ENCODE measurements around the gene LIX1L.

GRCh38 chr1:145942871-145943270 is 14.9 kb downstream of the LIX1L start:
- TF ChIP-seq ARNTL (CRISPR knock-in tag; IDR thresholded peaks at IDR 0.05; ENCODE audit: borderline replicate concordance, low read depth) = no peak
- TF ChIP-seq RARB (CRISPR knock-in tag; IDR thresholded peaks at IDR 0.05) = no peak
- no peak for TF ChIP-seq GLIS3 (CRISPR knock-in tag; IDR thresholded peaks at IDR 0.05)
- TF ChIP-seq ZNF565 (CRISPR knock-in tag; conservative IDR thresholded peaks at IDR 0.05; ENCODE audit: low read depth) = no peak
- no peak for TF ChIP-seq ZFP30 (CRISPR knock-in tag; IDR thresholded peaks at IDR 0.05)
- TF ChIP-seq PATZ1 (CRISPR knock-in tag; IDR thresholded peaks at IDR 0.05; ENCODE audit: borderline replicate concordance) = no peak
- TF ChIP-seq CSDC2 (CRISPR knock-in tag; IDR thresholded peaks at IDR 0.05) = no peak
- TF ChIP-seq BACH2 (CRISPR knock-in tag; IDR thresholded peaks at IDR 0.05; ENCODE audit: borderline replicate concordance) = no peak
- TF ChIP-seq TCF4 (CRISPR knock-in tag; IDR thresholded peaks at IDR 0.05; ENCODE audit: borderline replicate concordance) = no peak
- TF ChIP-seq OSR1 (CRISPR knock-in tag; IDR thresholded peaks at IDR 0.05) = no peak

Data from SK-N-SH treated with all-trans-retinoic acid at 6 μM for 48 hours (cell line).